GM19351 (cell line): ENCODE data around the gene ANKRD10.
"Not testable (repeated sequence)": the region's sequence is repeated elsewhere in the genome, so short reads cannot be mapped to it uniquely, and the experiment has no call there.

Experiments used
- ATAC-seq: cut with Tn5 transposase; IDR thresholded peaks from one replicate; pipeline ENCODE4 v1.9.1; 2021; ENCODE audit warnings: mild to moderate bottlenecking, moderate library complexity; ENCODE audit not compliant: unreplicated experiment

ANKRD10 gene

GRCh38 chr13:110869805-110870706, 44.8 kb downstream of the ANKRD10 start:
- no peak for ATAC-seq

GRCh38 chr13:110869231-110869804, 45.6 kb downstream of the ANKRD10 start:
- ATAC-seq = no peak

GRCh38 chr13:110868720-110869119, 46.1 kb downstream of the ANKRD10 start:
- no peak for ATAC-seq

GRCh38 chr13:110867380-110867779, 47.5 kb downstream of the ANKRD10 start:
- ATAC-seq = no peak

- ATAC-seq = no peak
Measured at GRCh38 chr13:110866491-110867170, 48.2 kb downstream of the ANKRD10 start.

GRCh38 chr13:110863685-110864084, 51.2 kb downstream of the ANKRD10 start:
- ATAC-seq = no peak

GRCh38 chr13:110860983-110861382, 53.9 kb downstream of the ANKRD10 start:
- ATAC-seq = no peak

GRCh38 chr13:110856942-110857835, 57.7 kb downstream of the ANKRD10 start:
- ATAC-seq = peak; percentile 83

GRCh38 chr13:110855363-110855762, 59.5 kb downstream of the ANKRD10 start:
- no peak for ATAC-seq

- no peak for ATAC-seq
Measured at GRCh38 chr13:110854866-110855265, 60.0 kb downstream of the ANKRD10 start.

- no peak for ATAC-seq
Measured at GRCh38 chr13:110853235-110853721, 61.6 kb downstream of the ANKRD10 start.

GRCh38 chr13:110850840-110851239, 64.0 kb downstream of the ANKRD10 start:
- ATAC-seq = no peak

GRCh38 chr13:110850006-110850405, 64.9 kb downstream of the ANKRD10 start:
- no peak for ATAC-seq

- no peak for ATAC-seq
Measured at GRCh38 chr13:110845520-110845919, 69.3 kb downstream of the ANKRD10 start.

GRCh38 chr13:110841846-110842245, 73.0 kb downstream of the ANKRD10 start:
- ATAC-seq = no peak

- ATAC-seq = no peak
Measured at GRCh38 chr13:110841406-110841805, 73.5 kb downstream of the ANKRD10 start.

- no peak for ATAC-seq
Measured at GRCh38 chr13:110838867-110839538, 75.9 kb downstream of the ANKRD10 start.

GRCh38 chr13:110838116-110838515, 76.8 kb downstream of the ANKRD10 start:
- no peak for ATAC-seq

- not testable (repeated sequence) for ATAC-seq
Measured at GRCh38 chr13:110837397-110838061, 77.3 kb downstream of the ANKRD10 start.

GRCh38 chr13:110836605-110836903, 78.3 kb downstream of the ANKRD10 start:
- no peak for ATAC-seq
